Measurements from ENCODE around the gene SNED1.

- TF ChIP-seq POLR2AphosphoS5 (IDR thresholded peaks at IDR 0.05; ENCODE audit: borderline replicate concordance, low read depth, low read length) (no peak), EZH2 (IDR thresholded peaks at IDR 0.05) (no peak)
Observed at GRCh38 chr2:241072553-241073165, 74.2 kb downstream of the SNED1 start.
